GM15510 (cell line): ENCODE measurements around the gene C16orf74.

Experiments used
- POLR2A ChIP-seq: IDR thresholded peaks from 3 replicates; pipeline ENCODE4 v1.6.1; 2011; ENCODE audit warnings: borderline replicate concordance; ENCODE audit not compliant: insufficient read length; ENCODE audit errors: extremely low read depth

C16orf74 gene

DNA sequence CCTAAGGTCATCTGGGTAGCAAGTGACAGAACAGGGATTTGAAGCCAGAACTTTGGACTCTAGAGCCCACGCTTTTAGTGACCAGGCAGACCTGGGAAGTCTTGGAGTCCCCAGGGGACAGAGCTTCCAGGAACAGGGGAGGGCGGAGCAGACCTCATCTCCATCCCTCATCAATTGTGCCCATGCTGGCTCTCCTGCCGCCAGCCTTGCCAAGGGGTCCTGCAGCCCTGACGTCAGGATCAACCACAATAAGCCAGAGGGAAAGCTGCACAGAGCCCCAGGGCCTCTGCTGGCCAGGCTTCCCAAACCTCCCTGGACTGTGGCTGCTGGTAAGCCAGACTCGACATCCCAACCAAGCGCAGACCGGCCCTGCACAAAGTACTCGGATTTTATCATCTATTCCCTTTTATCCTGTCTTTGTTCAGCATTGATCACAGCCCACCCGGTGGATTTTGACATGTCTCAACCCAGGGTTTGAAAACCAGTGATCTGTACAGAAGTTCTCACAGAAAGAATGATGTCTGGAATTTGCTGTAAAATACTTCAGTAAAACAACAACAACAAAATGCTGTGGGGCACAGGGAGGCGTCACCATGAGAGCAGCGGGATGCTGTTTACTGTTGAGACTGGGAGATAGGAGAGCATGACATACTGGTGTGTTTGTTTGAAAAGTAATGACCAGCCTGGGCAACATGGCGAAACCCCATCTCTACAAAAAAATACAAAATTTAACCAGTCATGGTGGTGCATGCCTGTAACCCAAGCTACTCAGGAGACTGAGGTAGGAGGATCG, 11.8 kb downstream of the C16orf74 start:
- TF ChIP-seq POLR2A, result no peak

DNA sequence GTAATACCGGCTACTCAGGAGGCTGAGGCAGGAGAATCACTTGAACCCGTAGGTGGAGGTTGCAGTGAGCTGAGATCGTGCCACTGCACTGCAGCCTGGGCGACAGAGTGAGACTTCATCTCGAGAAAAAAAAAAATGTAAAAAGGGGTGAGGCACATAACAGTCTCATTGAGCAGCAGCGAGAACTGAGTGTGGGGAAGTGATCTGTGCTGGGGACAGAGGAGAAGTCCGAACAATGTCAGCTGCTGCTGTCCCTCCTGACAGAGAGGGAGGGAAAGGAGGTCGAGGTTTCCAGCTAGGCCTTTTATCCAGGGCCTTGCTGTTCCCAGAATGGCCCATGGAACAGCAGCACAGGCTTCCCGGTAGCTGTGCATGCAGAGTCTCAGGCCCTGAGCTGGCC, 14.0 kb downstream of the C16orf74 start:
- no peak for TF ChIP-seq POLR2A

DNA sequence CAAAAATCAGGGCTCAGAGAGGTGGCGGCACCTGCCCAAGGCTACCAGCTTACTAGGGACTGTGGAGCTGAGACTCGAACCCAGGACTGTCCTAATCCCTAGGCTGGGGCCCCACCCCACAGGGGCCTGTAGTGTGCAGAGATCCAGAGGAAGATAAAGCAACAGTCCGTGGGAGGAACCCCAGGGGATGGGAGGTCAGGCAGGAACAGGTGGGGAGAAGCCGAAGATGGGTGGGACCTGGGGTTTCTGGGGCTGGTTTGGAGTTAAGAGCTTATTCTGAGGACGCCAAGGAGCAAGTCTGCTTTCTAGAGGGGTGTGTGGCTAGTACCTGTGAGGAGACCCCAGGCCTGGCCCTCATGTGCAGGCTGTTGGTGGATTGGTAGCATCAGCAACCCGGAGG, 14.9 kb downstream of the C16orf74 start:
- TF ChIP-seq POLR2A, result no peak

DNA sequence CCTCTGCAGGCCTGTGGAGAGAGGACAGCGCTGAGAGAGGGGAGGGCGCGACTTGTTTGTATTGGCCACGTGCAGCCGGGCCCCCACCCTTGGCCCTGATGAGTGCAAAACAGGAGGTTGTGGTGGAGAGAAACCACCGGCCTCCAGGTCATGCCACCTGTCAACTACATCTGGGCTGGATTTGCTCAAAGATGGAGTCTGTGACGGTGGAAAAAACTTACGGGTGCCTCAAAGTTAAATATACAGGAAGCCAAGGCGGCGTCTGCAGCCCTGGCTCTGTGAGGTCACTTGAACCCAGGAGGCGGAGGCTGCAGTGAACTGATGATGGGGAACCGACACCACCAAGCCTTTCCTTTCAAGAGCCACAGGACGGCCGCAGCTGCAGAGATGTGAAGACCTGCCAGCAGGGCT, 15.7 kb downstream of the C16orf74 start:
- no peak for TF ChIP-seq POLR2A

DNA sequence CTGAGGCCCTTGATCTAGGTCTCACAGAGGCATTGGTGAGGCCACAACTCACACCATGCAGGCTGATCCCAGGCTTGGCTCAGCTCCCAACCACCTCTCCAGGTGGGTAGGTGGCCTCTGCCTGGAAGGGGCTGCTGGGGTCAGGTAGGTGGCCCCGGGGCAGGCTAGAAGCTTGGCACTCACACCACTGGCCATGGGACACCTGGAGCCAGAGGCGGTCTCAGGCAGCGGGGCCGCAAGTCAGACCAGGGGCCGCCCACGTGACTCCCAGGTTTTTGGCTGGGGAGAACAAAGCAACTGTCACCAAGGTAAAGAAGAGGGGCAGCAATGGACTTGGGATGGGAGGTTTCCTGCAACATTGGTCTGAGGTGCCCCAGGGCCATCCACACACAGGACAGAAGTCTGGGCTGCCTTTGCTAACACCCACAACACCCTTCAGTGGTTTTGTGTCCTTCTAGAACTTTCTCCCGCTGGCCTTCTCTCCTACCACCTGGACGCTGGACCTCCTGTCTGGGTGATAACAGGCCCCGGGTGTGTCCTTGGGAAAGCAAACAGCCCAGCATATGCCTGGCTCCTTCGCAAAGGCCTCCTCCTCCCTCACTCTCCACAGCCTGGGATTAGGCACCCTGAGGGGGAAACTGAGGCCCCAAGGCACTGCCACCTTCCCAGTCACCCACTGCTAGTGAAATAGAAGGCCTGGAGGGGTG, 16.4 kb downstream of the C16orf74 start:
- TF ChIP-seq POLR2A, result no peak

DNA sequence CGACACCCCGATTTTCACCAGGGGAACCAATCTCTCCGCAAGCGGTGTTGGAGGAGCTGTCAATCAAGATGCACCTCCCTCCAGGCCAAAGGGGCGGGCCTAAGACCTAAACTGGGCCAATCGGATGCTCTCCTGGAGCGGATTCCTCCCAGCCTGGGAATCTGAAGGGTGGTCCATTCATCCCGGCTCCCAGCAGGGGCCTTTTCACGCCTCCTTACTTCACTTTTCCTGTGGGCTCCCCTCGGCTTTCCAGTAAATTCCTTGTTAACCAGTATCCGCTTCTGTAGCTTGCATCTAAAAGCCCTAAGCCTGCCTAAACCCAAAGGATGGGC, 17.1 kb downstream of the C16orf74 start:
- no peak for TF ChIP-seq POLR2A

DNA sequence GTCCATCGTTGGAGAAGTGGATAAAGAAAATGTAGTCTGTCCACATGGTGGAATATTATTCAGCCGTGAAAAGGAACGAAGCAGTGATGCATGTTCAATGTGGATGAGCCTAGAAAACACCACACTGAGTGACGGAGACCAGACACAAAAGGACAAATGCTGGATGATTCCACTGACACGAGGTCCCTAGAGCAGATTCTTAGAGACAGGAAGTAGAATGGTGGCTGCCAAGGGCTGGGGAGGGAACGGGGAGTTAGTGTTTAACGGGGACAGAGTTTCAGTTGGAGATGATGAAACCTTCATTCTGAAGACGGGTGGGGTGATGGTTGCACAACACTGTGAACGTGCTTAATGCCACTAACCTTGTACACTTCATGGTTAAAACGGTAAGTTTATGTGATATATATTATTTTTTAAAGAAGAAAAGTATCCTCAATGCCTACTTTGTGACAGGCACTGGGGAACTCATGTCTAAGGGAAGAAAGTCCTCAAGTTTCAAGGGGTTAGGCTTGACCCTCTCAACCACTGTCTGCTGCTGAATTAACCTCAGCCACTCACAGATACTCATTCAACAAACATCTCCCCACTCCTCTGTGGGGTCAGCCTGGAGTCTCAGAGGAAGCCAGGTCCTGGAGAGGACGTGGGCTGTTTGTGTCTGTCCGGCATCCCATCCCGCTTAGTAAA, 17.6 kb downstream of the C16orf74 start:
- TF ChIP-seq POLR2A, result no peak

DNA sequence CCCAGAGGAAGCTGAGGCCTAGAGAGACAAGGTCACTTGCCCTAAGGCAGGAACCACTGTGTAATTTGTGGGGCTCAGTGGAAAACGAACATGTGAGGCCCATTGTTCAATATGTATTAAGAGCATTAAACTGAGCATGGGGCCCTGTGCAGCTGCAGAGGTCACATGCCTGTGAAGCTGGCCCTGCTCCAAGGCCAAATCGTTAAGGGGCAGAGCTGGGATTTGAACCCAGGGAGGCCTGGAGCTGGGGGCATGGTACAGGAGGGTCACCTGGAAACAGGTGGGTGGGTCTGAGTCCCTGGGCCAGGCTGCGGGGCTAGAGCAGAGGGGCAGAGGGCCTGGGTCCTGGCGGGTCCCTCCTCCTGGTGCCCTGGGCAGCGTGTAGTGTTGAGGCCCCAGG, 19.7 kb downstream of the C16orf74 start:
- TF ChIP-seq POLR2A, result no peak

DNA sequence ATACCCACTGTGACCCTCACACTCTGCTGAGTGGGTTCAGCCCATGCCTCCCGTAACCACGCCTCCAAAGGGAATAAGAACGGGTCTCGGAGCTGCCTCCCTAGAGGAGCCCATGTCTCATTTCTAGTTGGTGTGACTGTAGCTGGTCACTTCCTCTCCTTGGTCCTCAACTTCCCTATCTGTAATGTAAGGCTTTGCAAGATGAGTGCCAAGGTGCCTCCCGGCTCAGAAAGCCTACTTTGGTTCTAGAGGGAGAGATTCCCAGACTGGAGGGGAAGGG, 20.8 kb downstream of the C16orf74 start:
- TF ChIP-seq POLR2A, result no peak

DNA sequence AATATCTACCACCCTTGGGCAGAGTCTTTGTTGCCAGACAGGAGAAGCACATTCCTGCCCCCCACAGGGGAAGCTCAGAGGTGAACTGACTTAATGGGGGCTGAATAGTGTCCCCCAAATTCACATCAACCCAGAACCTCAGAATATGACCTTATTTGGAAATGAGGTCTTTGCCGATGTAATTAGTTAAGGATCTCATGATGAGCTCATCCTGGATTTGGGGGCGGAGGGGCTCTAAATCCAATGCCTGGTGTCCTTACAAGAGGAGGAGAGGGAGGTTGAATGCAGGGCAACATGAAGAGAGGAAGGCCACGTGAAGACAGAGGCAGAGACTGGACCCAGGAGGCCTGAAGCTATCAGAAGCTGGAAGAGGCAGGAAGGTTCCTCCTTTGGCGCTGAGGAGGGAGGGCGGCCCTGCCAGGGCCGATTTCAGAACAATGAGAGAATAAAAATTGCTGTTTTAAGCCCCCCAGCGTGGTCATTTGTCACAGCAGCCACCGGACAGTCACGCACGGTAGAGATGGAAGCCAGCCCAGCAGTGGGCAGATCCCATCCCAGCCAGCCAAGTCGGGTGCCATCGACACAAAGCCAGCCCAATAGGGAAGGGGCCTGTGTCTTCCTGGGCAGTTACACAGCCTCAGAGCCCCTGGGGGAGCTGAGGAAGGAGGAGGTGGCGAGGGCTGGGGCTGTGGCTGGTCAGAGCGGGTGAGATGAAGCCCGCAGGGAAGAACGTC, 21.3 kb downstream of the C16orf74 start:
- no peak for TF ChIP-seq POLR2A

DNA sequence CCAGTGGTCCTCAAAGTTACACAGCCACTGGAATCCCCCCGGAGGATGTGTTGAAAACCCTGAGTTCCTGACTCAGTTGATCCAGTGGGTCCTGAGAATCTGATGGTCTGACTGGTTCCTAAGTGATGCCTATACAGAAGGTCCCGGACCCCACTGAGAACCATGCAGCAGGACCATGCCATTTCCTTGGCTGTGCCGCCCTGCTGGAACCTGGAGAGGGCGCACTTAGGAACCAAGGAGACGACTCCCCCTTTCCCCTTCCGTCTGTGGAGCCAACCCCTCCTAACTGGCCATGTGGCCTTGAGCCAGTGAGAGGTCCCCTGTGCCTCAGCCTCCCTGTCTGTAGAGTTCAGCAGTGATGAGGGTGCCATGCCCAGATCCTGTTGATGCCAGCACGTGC, 22.0 kb downstream of the C16orf74 start:
- no peak for TF ChIP-seq POLR2A

DNA sequence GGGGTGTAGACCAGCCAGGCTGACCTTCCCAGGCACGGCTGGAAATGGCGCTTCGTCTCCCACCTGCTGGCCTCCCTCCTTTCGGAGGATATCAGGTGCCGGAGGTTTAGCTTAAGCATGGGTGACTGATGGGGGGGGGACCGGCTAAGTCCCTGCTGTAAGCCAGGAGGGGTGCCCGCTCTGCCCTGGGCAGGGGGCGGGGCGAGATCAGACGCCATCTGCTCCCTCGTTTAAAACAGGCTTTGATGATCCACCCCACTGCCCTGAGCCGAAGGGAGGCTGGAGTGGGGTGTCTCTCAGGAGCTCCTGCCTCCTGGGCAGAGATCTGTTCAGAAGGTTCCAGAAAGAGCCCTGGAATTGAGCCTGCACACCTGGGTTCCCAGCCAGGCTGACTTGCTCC, 26.0 kb downstream of the C16orf74 start:
- no peak for TF ChIP-seq POLR2A

DNA sequence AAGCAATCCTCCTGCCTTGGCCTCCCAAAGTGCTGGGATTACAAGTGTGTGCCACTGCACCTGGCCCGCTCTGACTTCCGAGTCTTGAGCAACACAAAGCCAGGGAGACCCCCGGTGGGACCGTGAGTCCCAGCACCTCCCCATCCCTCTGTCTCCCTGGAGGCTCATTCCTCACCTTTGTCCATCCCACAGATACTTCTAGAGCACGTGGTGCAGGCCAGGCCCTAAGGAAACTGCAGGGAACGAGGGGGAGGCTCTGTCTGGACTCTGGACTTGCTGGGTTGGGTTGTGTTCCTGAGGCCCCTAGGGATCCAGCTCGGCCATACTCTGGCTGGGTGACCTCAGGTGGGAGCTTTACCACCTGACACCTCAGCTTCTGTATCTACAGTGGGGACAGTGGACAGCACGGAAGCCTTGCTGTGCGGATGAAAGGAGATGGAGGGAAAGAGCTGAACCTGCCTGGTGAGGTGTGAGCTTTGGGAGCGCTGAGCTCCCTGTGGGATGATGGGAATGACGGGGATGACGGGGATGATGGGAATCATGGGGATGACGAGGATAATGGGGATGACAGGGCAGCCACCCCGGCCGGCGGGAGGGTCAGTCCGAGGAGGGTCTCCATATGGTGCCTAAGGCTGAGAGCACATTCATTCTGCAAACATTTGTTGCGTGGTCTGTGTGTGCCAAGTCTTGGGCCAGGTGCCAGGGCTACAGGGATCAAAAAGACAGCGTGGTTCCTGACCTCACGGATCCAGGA, 26.6 kb downstream of the C16orf74 start:
- TF ChIP-seq POLR2A, result no peak

DNA sequence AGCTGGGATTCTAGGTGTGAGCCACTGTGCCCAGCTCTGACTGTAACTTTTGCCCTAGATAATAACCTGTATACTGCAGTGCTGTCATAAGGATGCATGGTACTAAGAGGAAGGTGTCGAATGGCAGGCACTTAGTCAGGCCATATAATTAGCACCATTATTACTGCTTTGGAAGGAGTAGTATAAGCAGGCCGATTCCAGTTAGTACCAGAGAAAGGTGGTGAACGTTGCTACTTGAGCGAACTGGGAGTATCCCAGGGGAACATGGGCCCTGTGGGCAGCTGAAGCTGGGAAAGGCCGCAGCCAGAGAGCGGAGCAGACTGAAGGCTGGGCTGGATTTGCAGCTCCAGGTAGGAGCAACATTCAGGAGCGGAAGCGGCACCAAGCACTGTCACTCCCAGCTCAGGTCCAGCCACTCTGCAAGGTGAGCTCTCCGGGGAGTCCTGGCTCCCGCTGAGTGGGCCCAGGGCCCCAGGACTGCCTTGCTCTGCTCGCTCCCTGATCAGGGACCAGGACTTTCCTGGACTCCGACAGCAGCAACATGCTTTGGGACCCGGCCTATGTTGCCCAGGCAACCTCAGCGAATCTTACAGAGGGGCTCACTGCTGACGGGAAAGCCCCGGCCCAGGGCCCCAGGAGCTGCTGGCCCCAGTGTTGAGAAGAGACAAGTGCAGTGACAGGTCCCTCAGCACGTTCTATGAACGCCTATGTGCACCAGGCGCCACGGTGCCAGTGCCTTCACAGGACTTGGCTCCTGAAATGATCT, 28.6 kb downstream of the C16orf74 start:
- TF ChIP-seq POLR2A, result no peak
